Measurements from ENCODE around the gene SSBP4.

Gene SSBP4

GRCh38 chr19:18433735-18434398 is 14.7 kb downstream of the SSBP4 start:
- Histone ChIP-seq H3K36me3 (replicated peaks) (peaks cover 16% of the 10 kb centered on the region), H3K27ac (no peak overlapping the region), H3K27me3 (replicated peaks) (no peaks in the 10 kb centered on the region), H3K4me3 (ENCODE audit: low read depth, low read length) (peak overlapping the region; percentile 58)
- no peak for DNase-seq
- in situ Hi-C loops (cut with HindIII; ENCODE audit: low pct_ligation_motif_present, low sequenced_read_pairs), result no loop called here
- TF ChIP-seq CTCF (IDR thresholded peaks at IDR 0.05; ENCODE audit: low read depth, low read length, missing control alignments), result no peak

GRCh38 chr19:18434411-18435175 is 15.4 kb downstream of the SSBP4 start:
- DNase-seq, result no peak
- H3K4me3 ChIP-seq (ENCODE audit: low read depth, low read length), result peak overlapping the region; percentile 50
- TF ChIP-seq CTCF (IDR thresholded peaks at IDR 0.05; ENCODE audit: low read depth, low read length, missing control alignments), result no peak
- in situ Hi-C loops (cut with HindIII; ENCODE audit: low pct_ligation_motif_present, low sequenced_read_pairs), result no loop called here
- peaks cover 16% of the 10 kb centered on the region for H3K36me3 ChIP-seq (replicated peaks)
- no peak overlapping the region for H3K27ac ChIP-seq
- H3K27me3 ChIP-seq (replicated peaks), result no peaks in the 10 kb centered on the region

- Histone ChIP-seq H3K27me3 (replicated peaks) (no peaks in the 10 kb centered on the region), H3K36me3 (replicated peaks) (peaks cover 16% of the 10 kb centered on the region), H3K27ac (no peak overlapping the region), H3K4me3 (ENCODE audit: low read depth, low read length) (no peak overlapping the region)
- no peak for DNase-seq
- in situ Hi-C loops (cut with HindIII; ENCODE audit: low pct_ligation_motif_present, low sequenced_read_pairs), result no loop called here
- no peak for TF ChIP-seq CTCF (IDR thresholded peaks at IDR 0.05; ENCODE audit: low read depth, low read length, missing control alignments)
These were observed 16.1 kb downstream of the SSBP4 start for GRCh38 chr19:18435178-18435841.

GRCh38 chr19:18435842-18436670 is 16.9 kb downstream of the SSBP4 start:
- DNase-seq, result no peak
- no peak overlapping the region for H3K27ac ChIP-seq
- in situ Hi-C loops (cut with HindIII; ENCODE audit: low pct_ligation_motif_present, low sequenced_read_pairs), result no loop called here
- no peak overlapping the region for H3K4me3 ChIP-seq (ENCODE audit: low read depth, low read length)
- H3K36me3 ChIP-seq (replicated peaks), result peaks cover 16% of the 10 kb centered on the region
- H3K27me3 ChIP-seq (replicated peaks), result no peaks in the 10 kb centered on the region
- no peak for TF ChIP-seq CTCF (IDR thresholded peaks at IDR 0.05; ENCODE audit: low read depth, low read length, missing control alignments)

- Histone ChIP-seq H3K27me3 (replicated peaks) (no peaks in the 10 kb centered on the region), H3K36me3 (replicated peaks) (peaks cover 16% of the 10 kb centered on the region), H3K27ac (no peak overlapping the region), H3K4me3 (ENCODE audit: low read depth, low read length) (peak overlapping the region; percentile 58)
- peak; percentile 72 for DNase-seq
- TF ChIP-seq CTCF (IDR thresholded peaks at IDR 0.05; ENCODE audit: low read depth, low read length, missing control alignments), result peak; percentile 16
- in situ Hi-C loops (cut with HindIII; ENCODE audit: low pct_ligation_motif_present, low sequenced_read_pairs), result no loop called here
These were observed 17.7 kb downstream of the SSBP4 start for GRCh38 chr19:18436671-18437490.
